Effector CD4-positive, alpha-beta T cell (primary cell): Measurements from ENCODE around the gene PKP3.

Source experiments
- DNase-seq: peaks from one replicate; pipeline ENCODE4 v3.0.0-alpha.2; 2020

The PKP3 gene

GRCh38 chr11:449889-450808 lies 56.1 kb downstream of the PKP3 start, which contains the start of gene PTDSS2:
Gene PTDSS2 (plus strand): TSS chr11:450279. CDS start chr11:450456, 177 bp downstream.
- DNase-seq: peak; percentile 93

DNA sequence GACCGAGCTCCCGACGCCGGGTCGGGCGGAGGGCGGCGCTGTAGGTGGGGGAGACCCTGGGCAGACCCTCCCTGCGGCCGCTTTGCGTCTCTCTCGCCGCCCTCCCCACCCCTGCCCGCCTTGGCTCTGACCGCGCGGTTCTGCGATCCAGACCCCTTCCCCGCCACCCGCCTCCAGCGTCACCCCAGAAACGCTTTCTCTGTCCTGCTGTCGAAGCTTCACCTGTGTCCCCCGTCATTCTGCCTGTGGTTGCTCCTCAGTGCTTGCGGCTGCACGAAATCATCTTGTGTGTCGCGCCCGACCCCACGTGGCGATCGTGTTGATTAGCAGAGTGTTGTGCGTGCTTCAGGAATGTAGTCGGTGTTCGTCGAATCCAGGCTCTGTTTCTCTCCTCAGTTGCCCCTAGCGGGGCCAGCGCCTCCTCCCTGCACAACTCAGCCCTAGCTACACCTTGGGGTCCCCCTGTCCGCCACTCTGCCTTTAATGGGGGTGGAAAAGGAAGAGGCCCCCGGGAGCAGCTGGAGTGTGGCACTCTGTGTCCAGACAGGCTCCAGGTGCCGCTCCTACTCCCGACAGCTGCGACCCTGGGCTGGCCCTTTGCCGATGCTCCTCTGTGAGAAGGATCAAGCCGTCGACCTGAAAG lies 56.9 kb downstream of the PKP3 start:
- peak; percentile 76 for DNase-seq

DNA sequence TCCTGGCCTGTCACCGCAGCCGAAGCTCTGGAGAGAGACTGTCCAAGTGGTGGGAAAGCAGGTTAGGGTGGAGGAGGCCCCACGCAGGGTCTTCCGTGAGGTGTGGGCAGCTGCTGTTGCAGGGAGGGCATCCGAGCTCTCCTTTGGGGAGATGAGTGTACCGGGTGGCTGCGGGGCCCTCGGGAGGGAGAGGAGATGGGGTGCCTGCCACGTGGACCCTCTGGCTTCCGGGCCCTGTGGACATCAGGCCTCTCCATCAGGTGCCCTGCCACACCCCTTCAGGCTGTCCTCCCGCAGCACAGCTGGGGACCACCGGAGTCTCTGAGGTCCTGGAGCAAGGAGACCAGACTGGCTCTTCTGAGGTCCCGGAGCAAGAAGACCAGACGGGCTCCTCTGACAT lies 57.7 kb downstream of the PKP3 start:
- DNase-seq: no peak

GRCh38 chr11:452203-452744 lies 58.3 kb downstream of the PKP3 start:
- no peak for DNase-seq

- DNase-seq: no peak
These were observed 59.0 kb downstream of the PKP3 start for GRCh38 chr11:452916-453527.

- no peak for DNase-seq
These were observed 59.6 kb downstream of the PKP3 start for GRCh38 chr11:453564-453963.

DNA sequence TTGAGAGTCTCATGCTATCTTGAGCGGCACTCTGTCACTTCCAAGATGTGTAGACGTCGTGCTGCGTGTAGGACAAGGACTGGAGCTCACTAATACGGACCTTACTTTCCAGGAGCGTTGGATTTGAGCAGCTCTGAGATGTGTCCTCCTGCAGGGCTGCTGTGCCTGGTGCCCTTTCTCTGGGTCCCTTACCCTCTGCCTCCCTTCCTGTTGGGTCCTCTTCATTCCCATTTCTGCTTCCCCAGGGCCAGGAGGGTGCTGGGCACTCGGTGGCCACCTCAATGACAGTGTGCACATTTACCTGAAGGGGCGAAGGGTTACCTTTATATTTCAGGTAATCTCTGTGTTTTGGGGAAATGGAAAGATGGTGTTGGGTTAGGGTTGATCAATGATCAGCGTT lies 60.0 kb downstream of the PKP3 start:
- no peak for DNase-seq
